ENCODE data around the gene TAF6L. TPM values are rescaled to one million over a fixed set of nuclear protein-coding genes. Genes with fewer than 3 reads are reported as not detected.
"Not testable (repeated sequence)": the region's sequence is repeated elsewhere in the genome, so short reads cannot be mapped to it uniquely, and the experiment has no call there.

Gene TAF6L
- total RNA-seq, 1 experiment from 2014 or later, result 42.1 TPM

DNA sequence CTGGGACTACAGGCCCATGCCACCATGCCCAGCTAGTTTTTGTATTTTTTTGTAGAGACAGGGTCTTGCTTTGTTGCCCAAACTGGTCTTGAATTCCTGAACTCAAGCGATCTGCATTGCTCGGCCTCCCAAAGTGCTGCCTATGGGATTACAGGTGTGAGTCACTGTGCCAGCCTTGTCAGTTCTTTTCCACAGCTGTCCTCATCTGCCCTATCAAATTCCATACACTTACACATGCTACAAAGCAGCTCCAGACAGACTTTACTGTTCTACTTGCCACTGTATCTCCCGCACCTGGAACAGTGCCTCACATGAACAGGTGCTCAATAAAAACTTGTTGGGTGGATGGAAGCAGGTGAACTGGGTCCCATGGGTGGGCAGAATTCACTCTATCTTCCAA lies 52.5 kb downstream of the TAF6L start (continued):
- TF ChIP-seq GABPB1 (CRISPR knock-in tag; IDR thresholded peaks at IDR 0.05), result no peak
- TF ChIP-seq ELF4 (CRISPR knock-in tag; IDR thresholded peaks at IDR 0.05; ENCODE audit: low read depth), result no peak
- TF ChIP-seq MYBL2 (CRISPR knock-in tag; IDR thresholded peaks at IDR 0.05), result no peak
- TF ChIP-seq, protein P1, sequence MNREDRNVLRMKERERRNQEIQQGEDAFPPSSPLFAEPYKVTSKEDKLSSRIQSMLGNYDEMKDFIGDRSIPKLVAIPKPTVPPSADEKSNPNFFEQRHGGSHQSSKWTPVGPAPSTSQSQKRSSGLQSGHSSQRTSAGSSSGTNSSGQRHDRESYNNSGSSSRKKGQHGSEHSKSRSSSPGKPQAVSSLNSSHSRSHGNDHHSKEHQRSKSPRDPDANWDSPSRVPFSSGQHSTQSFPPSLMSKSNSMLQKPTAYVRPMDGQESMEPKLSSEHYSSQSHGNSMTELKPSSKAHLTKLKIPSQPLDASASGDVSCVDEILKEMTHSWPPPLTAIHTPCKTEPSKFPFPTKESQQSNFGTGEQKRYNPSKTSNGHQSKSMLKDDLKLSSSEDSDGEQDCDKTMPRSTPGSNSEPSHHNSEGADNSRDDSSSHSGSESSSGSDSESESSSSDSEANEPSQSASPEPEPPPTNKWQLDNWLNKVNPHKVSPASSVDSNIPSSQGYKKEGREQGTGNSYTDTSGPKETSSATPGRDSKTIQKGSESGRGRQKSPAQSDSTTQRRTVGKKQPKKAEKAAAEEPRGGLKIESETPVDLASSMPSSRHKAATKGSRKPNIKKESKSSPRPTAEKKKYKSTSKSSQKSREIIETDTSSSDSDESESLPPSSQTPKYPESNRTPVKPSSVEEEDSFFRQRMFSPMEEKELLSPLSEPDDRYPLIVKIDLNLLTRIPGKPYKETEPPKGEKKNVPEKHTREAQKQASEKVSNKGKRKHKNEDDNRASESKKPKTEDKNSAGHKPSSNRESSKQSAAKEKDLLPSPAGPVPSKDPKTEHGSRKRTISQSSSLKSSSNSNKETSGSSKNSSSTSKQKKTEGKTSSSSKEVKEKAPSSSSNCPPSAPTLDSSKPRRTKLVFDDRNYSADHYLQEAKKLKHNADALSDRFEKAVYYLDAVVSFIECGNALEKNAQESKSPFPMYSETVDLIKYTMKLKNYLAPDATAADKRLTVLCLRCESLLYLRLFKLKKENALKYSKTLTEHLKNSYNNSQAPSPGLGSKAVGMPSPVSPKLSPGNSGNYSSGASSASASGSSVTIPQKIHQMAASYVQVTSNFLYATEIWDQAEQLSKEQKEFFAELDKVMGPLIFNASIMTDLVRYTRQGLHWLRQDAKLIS (CRISPR knock-in tag; IDR thresholded peaks at IDR 0.05; ENCODE audit: borderline replicate concordance), result no peak
- TF ChIP-seq TP53 (CRISPR knock-in tag; IDR thresholded peaks at IDR 0.05), result no peak
- TF ChIP-seq ATF1 (CRISPR knock-in tag; IDR thresholded peaks at IDR 0.05), result no peak
- TF ChIP-seq, protein P2, sequence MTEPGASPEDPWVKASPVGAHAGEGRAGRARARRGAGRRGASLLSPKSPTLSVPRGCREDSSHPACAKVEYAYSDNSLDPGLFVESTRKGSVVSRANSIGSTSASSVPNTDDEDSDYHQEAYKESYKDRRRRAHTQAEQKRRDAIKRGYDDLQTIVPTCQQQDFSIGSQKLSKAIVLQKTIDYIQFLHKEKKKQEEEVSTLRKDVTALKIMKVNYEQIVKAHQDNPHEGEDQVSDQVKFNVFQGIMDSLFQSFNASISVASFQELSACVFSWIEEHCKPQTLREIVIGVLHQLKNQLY (CRISPR knock-in tag; IDR thresholded peaks at IDR 0.05), result no peak

DNA sequence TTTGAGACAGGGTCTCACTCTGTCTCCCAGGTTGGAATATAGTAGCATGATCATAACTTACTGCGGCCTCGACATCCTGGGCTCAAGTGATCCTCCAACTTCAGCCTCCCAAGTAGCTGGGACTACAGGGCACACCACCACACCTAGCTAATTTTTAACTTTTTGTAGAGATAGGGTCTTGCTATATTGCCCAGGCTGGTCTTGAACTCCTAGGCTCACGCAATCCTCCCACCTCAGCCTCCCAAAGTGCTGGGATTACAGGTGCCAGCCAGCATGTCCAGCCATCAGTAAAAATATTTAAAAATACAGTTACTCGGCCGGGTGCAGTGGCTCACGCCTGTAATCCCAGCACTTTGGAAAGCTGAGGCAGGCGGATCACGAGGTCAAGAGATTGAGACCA lies 56.9 kb downstream of the TAF6L start:
- POLR2A ChIA-PET, result interaction anchor here (1.1 kb wide), 1 partner anchor 22 kb away, joined by 3 read pairs; no protein-coding TSS in a partner anchor
- CTCF ChIA-PET, result not testable (repeated sequence)

DNA sequence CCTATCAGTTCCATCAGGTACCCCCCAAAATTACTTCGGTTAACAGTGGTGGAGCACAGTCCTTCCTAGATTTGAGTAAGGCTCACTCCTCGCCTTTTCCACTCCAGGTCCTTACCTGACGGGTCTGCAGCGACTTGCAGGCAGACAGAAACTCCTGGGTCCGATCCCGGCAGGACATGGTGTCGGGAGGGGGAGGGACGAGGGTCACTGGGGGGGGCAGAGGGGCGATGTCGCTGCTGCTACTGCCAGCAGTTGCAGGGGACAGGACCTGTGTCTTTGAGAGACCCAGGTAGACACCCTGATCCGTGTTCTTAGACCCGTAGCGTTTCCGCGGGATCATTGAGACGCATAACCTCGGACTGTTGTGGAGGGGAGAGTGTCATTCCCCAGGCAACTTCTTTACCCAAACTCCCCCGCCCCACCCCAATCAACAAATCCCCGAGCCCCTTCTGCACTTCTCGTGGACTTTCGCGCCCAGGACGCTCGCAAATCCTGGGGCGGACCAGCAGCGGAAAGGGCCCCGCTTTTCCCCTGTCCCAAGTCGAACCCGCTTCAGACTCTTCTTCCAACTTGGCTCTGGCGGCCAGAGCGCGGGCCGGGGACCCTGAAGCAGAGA lies 59.8 kb downstream of the TAF6L start:
- Mint-ChIP-seq H3K36me3 (peaks cover 35% of the 10 kb centered on the region), H3K4me1 (peaks cover 16% of the 10 kb centered on the region), H3K27ac (peak overlapping the region; percentile 100), H3K9me3 (no peaks in the 10 kb centered on the region), H3K27me3 (ENCODE audit: low read depth) (no peaks in the 10 kb centered on the region), H3K4me3 (peak overlapping the region; percentile 100)
- DNase-seq (ENCODE audit: low spot score) (no peak), ATAC-seq (peak; percentile 1)
- ChIA-PET POLR2A (interaction anchor here (0.5 to 2.4 kb wide), 11 partner anchors 10 to 104 kb away, joined by 3 to 35 read pairs (median 5); partner anchors contain the start of genes HNRNPUL2, NXF1 and TTC9C), CTCF (interaction anchor here (0.6 to 2.4 kb wide), 10 partner anchors 10 to 288 kb away, joined by 3 to 22 read pairs (median 6); partner anchors contain the start of genes HNRNPUL2 and TMEM179B)
- TF ChIP-seq, protein P3, sequence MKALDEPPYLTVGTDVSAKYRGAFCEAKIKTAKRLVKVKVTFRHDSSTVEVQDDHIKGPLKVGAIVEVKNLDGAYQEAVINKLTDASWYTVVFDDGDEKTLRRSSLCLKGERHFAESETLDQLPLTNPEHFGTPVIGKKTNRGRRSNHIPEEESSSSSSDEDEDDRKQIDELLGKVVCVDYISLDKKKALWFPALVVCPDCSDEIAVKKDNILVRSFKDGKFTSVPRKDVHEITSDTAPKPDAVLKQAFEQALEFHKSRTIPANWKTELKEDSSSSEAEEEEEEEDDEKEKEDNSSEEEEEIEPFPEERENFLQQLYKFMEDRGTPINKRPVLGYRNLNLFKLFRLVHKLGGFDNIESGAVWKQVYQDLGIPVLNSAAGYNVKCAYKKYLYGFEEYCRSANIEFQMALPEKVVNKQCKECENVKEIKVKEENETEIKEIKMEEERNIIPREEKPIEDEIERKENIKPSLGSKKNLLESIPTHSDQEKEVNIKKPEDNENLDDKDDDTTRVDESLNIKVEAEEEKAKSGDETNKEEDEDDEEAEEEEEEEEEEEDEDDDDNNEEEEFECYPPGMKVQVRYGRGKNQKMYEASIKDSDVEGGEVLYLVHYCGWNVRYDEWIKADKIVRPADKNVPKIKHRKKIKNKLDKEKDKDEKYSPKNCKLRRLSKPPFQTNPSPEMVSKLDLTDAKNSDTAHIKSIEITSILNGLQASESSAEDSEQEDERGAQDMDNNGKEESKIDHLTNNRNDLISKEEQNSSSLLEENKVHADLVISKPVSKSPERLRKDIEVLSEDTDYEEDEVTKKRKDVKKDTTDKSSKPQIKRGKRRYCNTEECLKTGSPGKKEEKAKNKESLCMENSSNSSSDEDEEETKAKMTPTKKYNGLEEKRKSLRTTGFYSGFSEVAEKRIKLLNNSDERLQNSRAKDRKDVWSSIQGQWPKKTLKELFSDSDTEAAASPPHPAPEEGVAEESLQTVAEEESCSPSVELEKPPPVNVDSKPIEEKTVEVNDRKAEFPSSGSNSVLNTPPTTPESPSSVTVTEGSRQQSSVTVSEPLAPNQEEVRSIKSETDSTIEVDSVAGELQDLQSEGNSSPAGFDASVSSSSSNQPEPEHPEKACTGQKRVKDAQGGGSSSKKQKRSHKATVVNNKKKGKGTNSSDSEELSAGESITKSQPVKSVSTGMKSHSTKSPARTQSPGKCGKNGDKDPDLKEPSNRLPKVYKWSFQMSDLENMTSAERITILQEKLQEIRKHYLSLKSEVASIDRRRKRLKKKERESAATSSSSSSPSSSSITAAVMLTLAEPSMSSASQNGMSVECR (CRISPR knock-in tag; IDR thresholded peaks at IDR 0.05; ENCODE audit: borderline replicate concordance), result no peak
- TF ChIP-seq, protein P4, sequence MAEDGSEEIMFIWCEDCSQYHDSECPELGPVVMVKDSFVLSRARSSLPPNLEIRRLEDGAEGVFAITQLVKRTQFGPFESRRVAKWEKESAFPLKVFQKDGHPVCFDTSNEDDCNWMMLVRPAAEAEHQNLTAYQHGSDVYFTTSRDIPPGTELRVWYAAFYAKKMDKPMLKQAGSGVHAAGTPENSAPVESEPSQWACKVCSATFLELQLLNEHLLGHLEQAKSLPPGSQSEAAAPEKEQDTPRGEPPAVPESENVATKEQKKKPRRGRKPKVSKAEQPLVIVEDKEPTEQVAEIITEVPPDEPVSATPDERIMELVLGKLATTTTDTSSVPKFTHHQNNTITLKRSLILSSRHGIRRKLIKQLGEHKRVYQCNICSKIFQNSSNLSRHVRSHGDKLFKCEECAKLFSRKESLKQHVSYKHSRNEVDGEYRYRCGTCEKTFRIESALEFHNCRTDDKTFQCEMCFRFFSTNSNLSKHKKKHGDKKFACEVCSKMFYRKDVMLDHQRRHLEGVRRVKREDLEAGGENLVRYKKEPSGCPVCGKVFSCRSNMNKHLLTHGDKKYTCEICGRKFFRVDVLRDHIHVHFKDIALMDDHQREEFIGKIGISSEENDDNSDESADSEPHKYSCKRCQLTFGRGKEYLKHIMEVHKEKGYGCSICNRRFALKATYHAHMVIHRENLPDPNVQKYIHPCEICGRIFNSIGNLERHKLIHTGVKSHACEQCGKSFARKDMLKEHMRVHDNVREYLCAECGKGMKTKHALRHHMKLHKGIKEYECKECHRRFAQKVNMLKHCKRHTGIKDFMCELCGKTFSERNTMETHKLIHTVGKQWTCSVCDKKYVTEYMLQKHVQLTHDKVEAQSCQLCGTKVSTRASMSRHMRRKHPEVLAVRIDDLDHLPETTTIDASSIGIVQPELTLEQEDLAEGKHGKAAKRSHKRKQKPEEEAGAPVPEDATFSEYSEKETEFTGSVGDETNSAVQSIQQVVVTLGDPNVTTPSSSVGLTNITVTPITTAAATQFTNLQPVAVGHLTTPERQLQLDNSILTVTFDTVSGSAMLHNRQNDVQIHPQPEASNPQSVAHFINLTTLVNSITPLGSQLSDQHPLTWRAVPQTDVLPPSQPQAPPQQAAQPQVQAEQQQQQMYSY (CRISPR knock-in tag; IDR thresholded peaks at IDR 0.05), result peak; percentile 99
- TF ChIP-seq NR1H2 (CRISPR knock-in tag; IDR thresholded peaks at IDR 0.05), result no peak
- TF ChIP-seq, protein P5, sequence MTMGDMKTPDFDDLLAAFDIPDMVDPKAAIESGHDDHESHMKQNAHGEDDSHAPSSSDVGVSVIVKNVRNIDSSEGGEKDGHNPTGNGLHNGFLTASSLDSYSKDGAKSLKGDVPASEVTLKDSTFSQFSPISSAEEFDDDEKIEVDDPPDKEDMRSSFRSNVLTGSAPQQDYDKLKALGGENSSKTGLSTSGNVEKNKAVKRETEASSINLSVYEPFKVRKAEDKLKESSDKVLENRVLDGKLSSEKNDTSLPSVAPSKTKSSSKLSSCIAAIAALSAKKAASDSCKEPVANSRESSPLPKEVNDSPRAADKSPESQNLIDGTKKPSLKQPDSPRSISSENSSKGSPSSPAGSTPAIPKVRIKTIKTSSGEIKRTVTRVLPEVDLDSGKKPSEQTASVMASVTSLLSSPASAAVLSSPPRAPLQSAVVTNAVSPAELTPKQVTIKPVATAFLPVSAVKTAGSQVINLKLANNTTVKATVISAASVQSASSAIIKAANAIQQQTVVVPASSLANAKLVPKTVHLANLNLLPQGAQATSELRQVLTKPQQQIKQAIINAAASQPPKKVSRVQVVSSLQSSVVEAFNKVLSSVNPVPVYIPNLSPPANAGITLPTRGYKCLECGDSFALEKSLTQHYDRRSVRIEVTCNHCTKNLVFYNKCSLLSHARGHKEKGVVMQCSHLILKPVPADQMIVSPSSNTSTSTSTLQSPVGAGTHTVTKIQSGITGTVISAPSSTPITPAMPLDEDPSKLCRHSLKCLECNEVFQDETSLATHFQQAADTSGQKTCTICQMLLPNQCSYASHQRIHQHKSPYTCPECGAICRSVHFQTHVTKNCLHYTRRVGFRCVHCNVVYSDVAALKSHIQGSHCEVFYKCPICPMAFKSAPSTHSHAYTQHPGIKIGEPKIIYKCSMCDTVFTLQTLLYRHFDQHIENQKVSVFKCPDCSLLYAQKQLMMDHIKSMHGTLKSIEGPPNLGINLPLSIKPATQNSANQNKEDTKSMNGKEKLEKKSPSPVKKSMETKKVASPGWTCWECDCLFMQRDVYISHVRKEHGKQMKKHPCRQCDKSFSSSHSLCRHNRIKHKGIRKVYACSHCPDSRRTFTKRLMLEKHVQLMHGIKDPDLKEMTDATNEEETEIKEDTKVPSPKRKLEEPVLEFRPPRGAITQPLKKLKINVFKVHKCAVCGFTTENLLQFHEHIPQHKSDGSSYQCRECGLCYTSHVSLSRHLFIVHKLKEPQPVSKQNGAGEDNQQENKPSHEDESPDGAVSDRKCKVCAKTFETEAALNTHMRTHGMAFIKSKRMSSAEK (CRISPR knock-in tag; IDR thresholded peaks at IDR 0.05; ENCODE audit: borderline replicate concordance), result no peak
- no peak for TF ChIP-seq JAZF1 (CRISPR knock-in tag; IDR thresholded peaks at IDR 0.05)
- no peak for TF ChIP-seq CBFB (CRISPR knock-in tag; IDR thresholded peaks at IDR 0.05; ENCODE audit: low read depth)

More for the DNA sequence above, 56.9 kb downstream of the TAF6L start:
- DNase-seq (ENCODE audit: low spot score); H3K27me3 Mint-ChIP-seq (ENCODE audit: low read depth); ATAC-seq; H3K4me1 Mint-ChIP-seq; H3K4me3 Mint-ChIP-seq; H3K9me3 Mint-ChIP-seq; H3K27ac Mint-ChIP-seq: not testable (repeated sequence)
- H3K36me3 Mint-ChIP-seq, result peaks cover 38% of the 10 kb centered on the region

Data from WTC11 (cell line).